ENCODE results near the gene CRHR1.

Gene CRHR1

DNA sequence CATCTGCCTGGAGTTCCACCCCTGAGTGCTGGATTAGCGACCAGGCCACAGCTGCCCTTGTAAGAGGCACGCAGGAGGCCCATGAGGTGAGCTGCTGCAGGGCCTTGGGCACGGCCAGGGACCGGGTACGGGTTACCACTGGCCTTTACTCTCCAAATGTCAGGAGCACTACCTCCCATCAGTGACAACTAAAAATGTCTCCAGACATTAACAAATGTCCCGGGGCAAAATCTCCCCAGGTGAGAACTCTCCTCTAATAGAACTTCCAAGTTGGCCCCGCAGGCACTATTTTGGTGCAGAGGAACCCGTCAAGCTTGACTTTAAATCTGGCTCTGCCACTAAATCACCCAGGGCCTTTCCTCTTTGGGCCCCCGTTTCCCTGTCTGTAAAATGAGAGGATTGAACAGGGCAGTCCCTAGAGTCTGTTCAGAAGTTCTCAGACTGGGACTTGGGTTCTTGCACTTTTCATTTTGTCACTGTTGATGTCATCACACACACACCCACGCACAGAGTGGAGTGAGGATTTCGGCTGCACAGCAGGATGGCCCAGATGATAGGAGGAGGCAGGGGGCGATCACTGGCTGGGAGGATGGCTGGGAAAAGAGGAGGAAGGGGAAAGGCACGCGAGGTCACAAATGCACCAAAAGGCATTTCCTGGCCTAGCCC lies 85.7 kb downstream of the CRHR1 start:
- TF ChIP-seq SUZ12 (IDR thresholded peaks at IDR 0.05; ENCODE audit: extremely low read depth, insufficient read depth, insufficient read length) (no peak), ZNF274 (IDR thresholded peaks at IDR 0.05; ENCODE audit: low read depth, low read length) (no peak), YY1 (IDR thresholded peaks at IDR 0.05; ENCODE audit: insufficient read depth, insufficient read length) (no peak)
- no peak overlapping the region for H3K4me3 ChIP-seq (ENCODE audit: insufficient read length, low read depth)
- DNase-seq (ENCODE audit: low read depth, low spot score) = no peak
- H3K9ac ChIP-seq (ENCODE audit: insufficient read length, low read depth) = no peak overlapping the region
- H3K9me3 ChIP-seq (ENCODE audit: insufficient read depth, low read length) = peaks cover 6% of the 10 kb centered on the region
- H3K4me1 ChIP-seq (ENCODE audit: insufficient read depth, insufficient read length) = no peaks in the 10 kb centered on the region
- H3K27me3 ChIP-seq (ENCODE audit: insufficient read depth, insufficient read length) = no peaks in the 10 kb centered on the region
- no peaks in the 10 kb centered on the region for H3K36me3 ChIP-seq (ENCODE audit: insufficient read depth, insufficient read length, low read length)

DNA sequence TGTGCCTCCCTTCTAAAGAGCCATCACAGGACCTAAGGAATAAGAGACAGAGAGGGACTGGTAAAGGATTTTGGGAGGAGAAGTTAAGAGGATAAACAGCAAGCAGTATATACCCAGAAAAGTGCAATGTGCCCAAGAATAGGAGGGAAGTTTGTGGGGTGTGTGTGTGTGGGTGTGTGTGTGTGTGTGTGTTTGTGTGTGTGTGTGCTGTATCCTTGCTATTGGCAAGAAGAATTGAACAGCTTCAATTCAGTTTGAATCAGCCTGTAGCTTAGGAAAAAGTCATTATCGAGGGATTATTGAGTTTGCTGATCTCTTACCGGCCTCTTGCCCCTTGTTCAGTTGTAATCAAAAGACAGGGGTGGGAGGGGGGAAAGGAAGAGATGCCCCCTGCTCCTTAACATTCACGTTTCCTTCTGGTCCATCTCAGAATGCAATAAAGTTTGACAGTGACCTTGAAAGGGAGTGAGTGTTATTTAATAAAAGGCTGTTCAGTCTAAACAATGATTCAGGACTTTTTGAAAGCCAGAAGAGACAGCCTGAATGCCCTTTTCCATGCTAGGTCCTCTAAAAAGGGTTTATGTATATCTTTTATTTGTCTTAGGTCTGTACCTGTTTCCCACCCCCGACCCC lies 86.3 kb downstream of the CRHR1 start:
- H3K4me1 ChIP-seq (ENCODE audit: insufficient read depth, insufficient read length) = no peaks in the 10 kb centered on the region
- no peaks in the 10 kb centered on the region for H3K36me3 ChIP-seq (ENCODE audit: insufficient read depth, insufficient read length, low read length)
- H3K9ac ChIP-seq (ENCODE audit: insufficient read length, low read depth) = no peak overlapping the region
- peaks cover 6% of the 10 kb centered on the region for H3K9me3 ChIP-seq (ENCODE audit: insufficient read depth, low read length)
- TF ChIP-seq SUZ12 (IDR thresholded peaks at IDR 0.05; ENCODE audit: extremely low read depth, insufficient read depth, insufficient read length) (no peak), YY1 (IDR thresholded peaks at IDR 0.05; ENCODE audit: insufficient read depth, insufficient read length) (no peak), ZNF274 (IDR thresholded peaks at IDR 0.05; ENCODE audit: low read depth, low read length) (no peak)
- DNase-seq (ENCODE audit: low read depth, low spot score) = no peak
- H3K27me3 ChIP-seq (ENCODE audit: insufficient read depth, insufficient read length) = no peaks in the 10 kb centered on the region
- H3K4me3 ChIP-seq (ENCODE audit: insufficient read length, low read depth) = no peak overlapping the region

DNA sequence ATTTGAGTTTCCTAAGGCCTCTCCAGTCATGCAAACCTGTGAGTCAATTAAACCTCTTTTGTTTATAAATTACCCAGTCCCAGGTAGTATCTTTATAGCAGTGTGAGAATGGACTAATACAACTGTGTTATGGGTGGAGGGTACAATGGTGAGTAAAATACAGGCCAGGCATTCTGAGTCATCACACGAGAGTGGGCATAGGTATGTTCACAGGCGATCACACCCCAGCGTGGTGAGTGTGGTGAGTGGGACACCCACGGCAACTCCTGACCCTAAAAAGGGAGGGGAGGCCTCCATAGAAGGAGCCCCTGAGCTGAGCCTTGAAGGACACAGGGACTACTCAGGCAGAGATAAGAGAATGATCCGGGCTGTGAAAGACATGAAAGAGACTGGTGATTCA lies 87.6 kb downstream of the CRHR1 start:
- no peaks in the 10 kb centered on the region for H3K36me3 ChIP-seq (ENCODE audit: insufficient read depth, insufficient read length, low read length)
- no peaks in the 10 kb centered on the region; the same call in 1 of the 2 replicates for H3K9me3 ChIP-seq (ENCODE audit: insufficient read depth, low read length)
- TF ChIP-seq ZNF274 (IDR thresholded peaks at IDR 0.05; ENCODE audit: low read depth, low read length) (no peak), SUZ12 (IDR thresholded peaks at IDR 0.05; ENCODE audit: extremely low read depth, insufficient read depth, insufficient read length) (no peak), YY1 (IDR thresholded peaks at IDR 0.05; ENCODE audit: insufficient read depth, insufficient read length) (no peak)
- H3K9ac ChIP-seq (ENCODE audit: insufficient read length, low read depth) = no peak overlapping the region
- H3K27me3 ChIP-seq (ENCODE audit: insufficient read depth, insufficient read length) = no peaks in the 10 kb centered on the region
- DNase-seq (ENCODE audit: low read depth, low spot score) = no peak
- no peaks in the 10 kb centered on the region for H3K4me1 ChIP-seq (ENCODE audit: insufficient read depth, insufficient read length)
- H3K4me3 ChIP-seq (ENCODE audit: insufficient read length, low read depth) = no peak overlapping the region

DNA sequence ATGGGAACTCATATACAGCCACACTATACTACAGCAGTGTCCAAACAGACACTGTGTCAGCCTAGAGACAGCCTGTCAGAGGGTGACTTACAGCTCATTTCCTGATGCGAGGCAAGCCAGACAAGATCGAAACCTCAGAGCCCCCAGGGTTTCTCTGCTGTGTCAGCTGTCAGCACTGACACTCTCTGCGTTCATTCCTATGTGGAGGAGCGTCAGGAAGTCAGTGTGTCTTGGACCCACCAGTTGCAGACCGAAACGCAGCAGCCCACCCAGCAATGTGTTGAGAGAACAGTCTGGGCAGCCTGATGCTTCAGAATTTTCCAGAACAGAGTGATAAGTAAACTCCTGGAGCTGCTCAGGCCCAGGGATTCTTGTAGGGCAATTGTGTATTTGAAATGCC lies 89.6 kb downstream of the CRHR1 start:
- no peaks in the 10 kb centered on the region for H3K27me3 ChIP-seq (ENCODE audit: insufficient read depth, insufficient read length)
- DNase-seq (ENCODE audit: low read depth, low spot score) = no peak
- H3K4me3 ChIP-seq (ENCODE audit: insufficient read length, low read depth) = no peak overlapping the region
- TF ChIP-seq SUZ12 (IDR thresholded peaks at IDR 0.05; ENCODE audit: extremely low read depth, insufficient read depth, insufficient read length) (no peak), ZNF274 (IDR thresholded peaks at IDR 0.05; ENCODE audit: low read depth, low read length) (no peak), YY1 (IDR thresholded peaks at IDR 0.05; ENCODE audit: insufficient read depth, insufficient read length) (no peak)
- no peaks in the 10 kb centered on the region for H3K4me1 ChIP-seq (ENCODE audit: insufficient read depth, insufficient read length)
- no peaks in the 10 kb centered on the region for H3K9me3 ChIP-seq (ENCODE audit: insufficient read depth, low read length)
- no peak overlapping the region for H3K9ac ChIP-seq (ENCODE audit: insufficient read length, low read depth)
- no peaks in the 10 kb centered on the region for H3K36me3 ChIP-seq (ENCODE audit: insufficient read depth, insufficient read length, low read length)

DNA sequence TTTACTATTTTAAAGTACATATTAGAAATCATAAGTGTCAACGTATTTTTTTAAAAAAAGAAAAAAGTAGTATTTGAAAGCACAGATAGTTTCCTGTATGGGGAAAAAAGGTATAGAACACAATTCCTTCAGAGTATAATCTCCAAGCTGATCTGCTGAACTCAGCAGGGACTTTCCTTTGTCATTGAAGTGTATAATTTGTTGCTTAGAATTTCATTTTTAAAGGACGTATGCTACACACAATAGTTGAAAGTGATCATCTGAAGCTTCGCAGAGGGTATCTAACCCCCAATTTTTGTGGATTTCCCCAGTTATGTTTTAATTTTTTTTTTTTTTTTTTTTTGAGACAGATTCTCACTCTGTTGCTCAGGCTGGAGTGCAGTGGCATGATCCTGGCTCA lies 90.0 kb downstream of the CRHR1 start:
- no peaks in the 10 kb centered on the region for H3K9me3 ChIP-seq (ENCODE audit: insufficient read depth, low read length)
- H3K27me3 ChIP-seq (ENCODE audit: insufficient read depth, insufficient read length) = no peaks in the 10 kb centered on the region
- TF ChIP-seq ZNF274 (IDR thresholded peaks at IDR 0.05; ENCODE audit: low read depth, low read length) = no peak
- no peak for TF ChIP-seq SUZ12 (IDR thresholded peaks at IDR 0.05; ENCODE audit: extremely low read depth, insufficient read depth, insufficient read length)
- no peak for TF ChIP-seq YY1 (IDR thresholded peaks at IDR 0.05; ENCODE audit: insufficient read depth, insufficient read length)
- no peaks in the 10 kb centered on the region for H3K4me1 ChIP-seq (ENCODE audit: insufficient read depth, insufficient read length)
- no peak for DNase-seq (ENCODE audit: low read depth, low spot score)
- H3K36me3 ChIP-seq (ENCODE audit: insufficient read depth, insufficient read length, low read length) = no peaks in the 10 kb centered on the region
- no peak overlapping the region for H3K9ac ChIP-seq (ENCODE audit: insufficient read length, low read depth)
- no peak overlapping the region for H3K4me3 ChIP-seq (ENCODE audit: insufficient read length, low read depth)

GRCh38 chr17:45876539-45876938 lies 92.4 kb downstream of the CRHR1 start:
- Histone ChIP-seq H3K4me3 (ENCODE audit: insufficient read length, low read depth) (no peak overlapping the region), H3K36me3 (ENCODE audit: insufficient read depth, insufficient read length, low read length) (no peaks in the 10 kb centered on the region), H3K9ac (ENCODE audit: insufficient read length, low read depth) (no peak overlapping the region), H3K4me1 (ENCODE audit: insufficient read depth, insufficient read length) (no peaks in the 10 kb centered on the region), H3K27me3 (ENCODE audit: insufficient read depth, insufficient read length) (no peaks in the 10 kb centered on the region), H3K9me3 (ENCODE audit: insufficient read depth, low read length) (no peaks in the 10 kb centered on the region)
- DNase-seq (ENCODE audit: low read depth, low spot score) = no peak
- TF ChIP-seq SUZ12 (IDR thresholded peaks at IDR 0.05; ENCODE audit: extremely low read depth, insufficient read depth, insufficient read length) (no peak), YY1 (IDR thresholded peaks at IDR 0.05; ENCODE audit: insufficient read depth, insufficient read length) (no peak), ZNF274 (IDR thresholded peaks at IDR 0.05; ENCODE audit: low read depth, low read length) (no peak)

DNA sequence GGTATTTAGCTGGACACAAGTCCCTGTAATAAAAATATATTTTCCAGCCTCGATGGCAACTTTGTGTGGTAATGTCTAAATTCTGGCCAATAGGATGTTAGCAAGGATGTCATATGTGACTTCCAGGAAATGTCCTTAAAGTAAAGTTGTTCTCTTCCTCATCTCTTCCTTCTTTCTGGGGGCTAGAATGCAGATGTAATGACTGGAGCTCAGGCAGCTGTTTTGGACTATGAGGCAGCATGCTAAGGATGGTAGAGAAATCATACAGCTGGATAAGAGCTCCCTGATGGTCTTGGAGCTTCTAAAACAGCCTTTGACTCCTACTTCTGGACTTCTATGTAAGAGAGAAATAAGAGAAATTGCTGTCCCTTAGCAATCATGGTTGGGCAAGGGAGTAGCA lies 93.3 kb downstream of the CRHR1 start:
- TF ChIP-seq YY1 (IDR thresholded peaks at IDR 0.05; ENCODE audit: insufficient read depth, insufficient read length) (no peak), SUZ12 (IDR thresholded peaks at IDR 0.05; ENCODE audit: extremely low read depth, insufficient read depth, insufficient read length) (no peak), ZNF274 (IDR thresholded peaks at IDR 0.05; ENCODE audit: low read depth, low read length) (no peak)
- no peaks in the 10 kb centered on the region for H3K4me1 ChIP-seq (ENCODE audit: insufficient read depth, insufficient read length)
- H3K9me3 ChIP-seq (ENCODE audit: insufficient read depth, low read length) = no peaks in the 10 kb centered on the region
- no peak overlapping the region for H3K9ac ChIP-seq (ENCODE audit: insufficient read length, low read depth)
- H3K4me3 ChIP-seq (ENCODE audit: insufficient read length, low read depth) = no peak overlapping the region
- H3K36me3 ChIP-seq (ENCODE audit: insufficient read depth, insufficient read length, low read length) = no peaks in the 10 kb centered on the region
- no peaks in the 10 kb centered on the region for H3K27me3 ChIP-seq (ENCODE audit: insufficient read depth, insufficient read length)
- no peak for DNase-seq (ENCODE audit: low read depth, low spot score)
